Hindlimb muscle (tissue), 1 donor: ENCODE data around the gene NSUN6. TPM values are rescaled to one million over a fixed set of nuclear protein-coding genes. Genes with fewer than 3 reads are reported as not detected.

Source experiments
- DNase-seq: peaks from one replicate; pipeline ENCODE4 v3.0.0-alpha.2; 2013
- polyA plus RNA-seq: library from polyadenylated mRNA; unstranded; fragments of 120-200 nt; gene quantifications from one replicate; pipeline ENCODE4 v1.2.1, GENCODE V29; 2013; ENCODE audit not compliant: insufficient read length

Gene NSUN6
- polyA plus RNA-seq: 17.8 TPM

GRCh38 chr10:18651324-18652007 is at the start of gene NSUN6:
Gene NSUN6 (minus strand): TSS chr10:18651587. CDS start chr10:18651203, 384 bp downstream.
- DNase-seq: peak; percentile 95

GRCh38 chr10:18699849-18700840 is 48.8 kb upstream of the NSUN6 start:
- no peak for DNase-seq

GRCh38 chr10:18690541-18690940 is 39.2 kb upstream of the NSUN6 start:
- DNase-seq: no peak

GRCh38 chr10:18689498-18689897 is 38.1 kb upstream of the NSUN6 start:
- DNase-seq: no peak

GRCh38 chr10:18687706-18688105 is 36.3 kb upstream of the NSUN6 start:
- DNase-seq: no peak

- no peak for DNase-seq
These were observed 35.8 kb upstream of the NSUN6 start for GRCh38 chr10:18687195-18687594.

- no peak for DNase-seq
These were observed 34.2 kb upstream of the NSUN6 start for GRCh38 chr10:18685555-18685954.

- no peak for DNase-seq
These were observed 33.6 kb upstream of the NSUN6 start for GRCh38 chr10:18684953-18685352.

- no peak for DNase-seq
These were observed 33.0 kb upstream of the NSUN6 start for GRCh38 chr10:18684416-18684815.

GRCh38 chr10:18683427-18683826 is 32.0 kb upstream of the NSUN6 start:
- DNase-seq: no peak

GRCh38 chr10:18681971-18682411 is 30.6 kb upstream of the NSUN6 start:
- DNase-seq: no peak

GRCh38 chr10:18681366-18681765 is 30.0 kb upstream of the NSUN6 start:
- no peak for DNase-seq

- no peak for DNase-seq
These were observed 29.4 kb upstream of the NSUN6 start for GRCh38 chr10:18680754-18681153.

- no peak for DNase-seq
These were observed 23.9 kb upstream of the NSUN6 start for GRCh38 chr10:18675086-18675801.

- DNase-seq: no peak
These were observed 16.6 kb upstream of the NSUN6 start for GRCh38 chr10:18668026-18668425.

- DNase-seq: no peak
These were observed 15.4 kb upstream of the NSUN6 start for GRCh38 chr10:18666810-18667209.

GRCh38 chr10:18665815-18666558 is 14.6 kb upstream of the NSUN6 start:
- no peak for DNase-seq

GRCh38 chr10:18664841-18665478 is 13.6 kb upstream of the NSUN6 start:
- no peak for DNase-seq

- DNase-seq: no peak
These were observed 9.5 kb upstream of the NSUN6 start for GRCh38 chr10:18660816-18661431.

- DNase-seq: no peak
These were observed 8.6 kb upstream of the NSUN6 start for GRCh38 chr10:18659819-18660535.
